Sciatic nerve (tissue), 2 donors: Measurements from ENCODE around the gene NFIA. TPM values are rescaled to one million over a fixed set of nuclear protein-coding genes. Genes with fewer than 3 reads are reported as not detected.

Experiments
- ATAC-seq: fragments of 200-7000 bp; cut with Tn5 transposase; one replicate; pipeline ENCODE4 v1.9.1; 2020; ENCODE audit warnings: mild to moderate bottlenecking, moderate library complexity
- DNase-seq: peaks from one replicate; pipeline ENCODE4 v3.0.0-alpha.2; 2020; ENCODE audit warnings: low spot score
- intact Hi-C: fragments of 100-400 bp; cut with DNase I; formaldehyde crosslinking; loops from one replicate; pipeline ENCODE4 v1.14.2; 2022
- total RNA-seq: library from RNA; stranded (reverse); fragmentation: NEBNext Ultra II Directional; extraction: Animal tissue kit (Norgen Biotek cat#: 25700); gene quantifications from one replicate; pipeline ENCODE4 v1.2.1, GENCODE V29; 2021
- donor health status: DM: no; HTN: no; CAD: no.
- donor health status: DM: no; HTN: no; CAD: no.

Gene NFIA
- total RNA-seq, 1 donor from 2014 or later = 143 TPM

DNA sequence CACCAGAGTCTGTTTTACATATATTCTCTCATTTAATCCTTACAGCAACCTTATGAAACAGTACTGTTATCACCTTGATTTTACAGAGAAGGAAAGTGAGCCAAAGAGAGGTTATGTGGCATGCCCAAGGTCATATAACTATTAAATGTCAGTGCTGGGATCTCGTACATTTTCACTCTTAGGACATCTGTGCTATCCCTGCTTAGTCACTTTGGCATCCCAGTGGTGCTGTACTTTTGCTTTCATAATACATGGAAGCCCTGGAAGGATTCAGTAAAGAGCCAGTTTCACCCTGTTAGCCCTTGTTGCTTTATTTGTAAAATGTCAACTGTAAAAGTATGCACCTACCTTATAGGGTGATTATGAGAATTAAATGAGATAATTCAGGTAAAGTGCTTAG, 104.4 kb downstream of the NFIA start:
- ATAC-seq = no peak
- no peak for DNase-seq
- intact Hi-C loops = no loop called here

DNA sequence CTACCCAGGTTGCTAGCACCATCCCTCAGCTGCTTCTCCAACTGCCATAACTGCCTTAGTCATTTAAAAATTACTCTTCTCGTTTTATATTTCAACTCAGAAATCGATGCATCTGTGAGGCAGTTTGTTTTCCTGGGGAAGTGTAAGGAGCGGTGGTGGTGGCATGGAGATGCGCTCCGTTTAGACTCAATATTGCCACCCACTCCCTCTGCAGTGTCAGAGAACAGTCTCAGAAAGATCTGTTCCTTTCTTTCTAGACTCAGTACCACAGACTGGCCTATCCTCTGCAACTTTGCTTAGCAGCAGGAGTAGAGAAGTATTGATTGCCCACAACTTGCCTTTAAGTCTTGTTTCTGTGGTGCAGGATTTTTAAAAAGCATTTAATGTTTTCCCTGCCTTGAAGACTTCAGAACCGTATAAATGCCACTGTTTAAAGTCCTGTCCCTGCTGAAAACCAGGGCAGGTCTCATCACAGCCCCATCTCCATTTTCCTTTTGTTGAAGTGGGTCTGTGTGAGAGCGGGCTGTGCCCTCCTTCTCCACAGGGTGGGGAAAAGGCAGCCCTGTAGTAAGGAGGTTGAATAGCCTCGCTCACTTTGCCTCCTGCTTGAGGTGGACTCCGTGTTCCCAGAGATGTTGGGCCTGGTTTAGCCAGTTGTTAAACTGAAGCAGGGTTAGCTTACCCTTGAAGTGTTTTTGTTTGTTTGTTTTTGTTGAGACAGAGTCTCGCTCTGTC, 105.2 kb downstream of the NFIA start:
- DNase-seq (no peak), ATAC-seq (no peak)
- intact Hi-C loops = no loop called here

DNA sequence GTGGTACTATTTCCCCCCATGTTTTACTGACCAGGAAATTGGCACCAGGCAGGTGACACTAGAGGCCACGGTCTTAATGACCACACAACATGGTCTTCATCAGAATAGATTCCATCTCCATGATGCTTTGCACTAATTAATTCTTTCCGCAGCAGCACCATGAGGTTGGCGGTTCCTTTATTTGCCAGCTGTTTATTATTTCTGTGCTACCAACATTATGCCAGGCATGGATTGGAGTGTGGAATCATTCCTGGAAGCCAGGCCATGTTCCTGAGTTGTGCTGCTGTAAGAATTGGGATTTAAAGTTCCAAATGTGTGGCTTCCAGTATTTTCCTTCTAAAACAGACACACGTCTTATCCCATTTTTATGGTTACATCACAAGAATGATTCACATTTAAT, 107.8 kb downstream of the NFIA start:
- intact Hi-C loops = no loop called here
- DNase-seq = no peak
- ATAC-seq = no peak

DNA sequence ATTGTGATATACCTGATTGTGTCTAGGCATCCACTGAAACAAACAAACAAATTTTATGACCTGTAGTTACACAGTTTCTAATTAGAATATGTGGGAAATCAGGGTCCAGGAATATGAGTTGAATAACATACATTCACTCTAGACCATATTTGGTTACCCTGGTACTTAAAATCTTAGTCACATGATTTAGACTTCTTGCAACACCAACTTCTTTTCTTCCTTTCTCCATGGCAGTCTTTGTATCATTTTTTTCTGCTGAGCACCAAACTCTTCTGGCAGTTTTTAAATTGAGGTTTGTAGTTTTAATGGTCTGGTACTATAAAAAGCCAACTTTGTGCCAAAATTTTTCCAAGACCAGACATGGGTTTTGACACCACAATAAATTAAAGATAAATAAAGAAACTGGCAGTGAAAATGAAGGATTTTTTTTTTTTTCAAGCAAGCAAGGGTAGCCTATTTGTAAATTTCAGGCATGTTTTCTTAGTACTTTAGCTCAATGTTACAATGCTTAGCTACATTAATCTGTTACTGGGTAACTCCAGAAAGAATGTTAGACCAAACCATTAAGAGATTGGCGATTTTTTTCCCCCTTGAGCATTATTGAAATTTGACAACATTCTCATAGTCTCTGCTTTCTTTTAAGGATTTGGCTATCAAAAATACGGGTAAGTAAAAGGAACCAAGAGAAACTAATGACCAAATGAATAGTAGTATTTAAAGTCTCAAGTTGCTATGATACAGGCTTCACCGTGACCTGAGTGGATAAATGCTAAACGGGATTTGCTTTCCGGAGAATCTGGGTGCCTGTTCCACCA, 108.5 kb downstream of the NFIA start:
- peak; percentile 31 for ATAC-seq
- DNase-seq = no peak
- intact Hi-C loops = no loop called here

DNA sequence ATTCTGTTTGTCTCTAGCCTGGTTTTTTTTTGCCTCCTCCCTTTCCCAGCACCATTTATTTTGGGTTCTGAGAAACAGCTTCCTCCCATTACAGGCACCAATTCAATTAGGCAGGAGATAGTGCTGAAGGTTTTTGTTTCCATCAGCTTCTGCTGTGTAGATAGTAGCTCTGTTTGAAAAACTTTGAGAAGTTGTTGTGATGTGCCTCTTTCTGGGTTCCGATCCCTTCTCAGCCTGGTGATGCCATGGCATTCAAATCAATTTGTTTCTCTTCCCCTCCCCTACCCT, 109.0 kb downstream of the NFIA start:
- no peak for ATAC-seq
- intact Hi-C loops = no loop called here

DNA sequence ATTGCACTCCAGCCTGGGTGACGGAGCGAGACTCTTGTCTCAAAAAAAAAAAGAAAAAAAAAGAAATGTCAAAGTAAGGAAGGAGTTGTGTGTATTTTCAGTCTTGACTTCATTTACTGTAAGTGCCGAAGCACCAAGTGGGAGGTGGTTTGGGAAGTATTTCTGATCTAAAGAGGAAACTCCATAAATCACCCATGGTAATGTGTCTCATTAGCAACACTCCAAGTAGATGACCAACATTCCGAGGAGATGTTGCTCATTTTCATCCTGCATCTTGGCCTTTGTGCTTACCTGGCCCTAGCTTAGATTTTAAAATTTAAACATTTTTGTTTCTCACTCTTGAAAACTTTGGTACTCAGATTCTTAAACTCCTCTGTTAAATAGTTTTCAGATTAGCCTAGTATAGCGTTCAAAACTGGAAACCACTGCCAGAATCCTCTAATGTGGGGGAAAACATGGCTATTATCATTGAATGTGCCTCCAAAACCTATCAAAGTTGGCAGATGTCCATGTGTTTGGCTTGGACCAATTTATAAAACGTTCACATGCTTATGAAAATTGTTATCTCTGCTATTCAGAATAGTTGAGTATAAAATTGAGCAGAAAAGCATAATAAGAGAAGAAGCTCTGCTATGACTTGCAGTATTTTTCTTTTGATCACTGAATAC, 110.4 kb downstream of the NFIA start:
- DNase-seq (no peak), ATAC-seq (no peak)
- intact Hi-C loops = no loop called here

More for the DNA sequence above, 109.0 kb downstream of the NFIA start:
- DNase-seq = no peak

DNA sequence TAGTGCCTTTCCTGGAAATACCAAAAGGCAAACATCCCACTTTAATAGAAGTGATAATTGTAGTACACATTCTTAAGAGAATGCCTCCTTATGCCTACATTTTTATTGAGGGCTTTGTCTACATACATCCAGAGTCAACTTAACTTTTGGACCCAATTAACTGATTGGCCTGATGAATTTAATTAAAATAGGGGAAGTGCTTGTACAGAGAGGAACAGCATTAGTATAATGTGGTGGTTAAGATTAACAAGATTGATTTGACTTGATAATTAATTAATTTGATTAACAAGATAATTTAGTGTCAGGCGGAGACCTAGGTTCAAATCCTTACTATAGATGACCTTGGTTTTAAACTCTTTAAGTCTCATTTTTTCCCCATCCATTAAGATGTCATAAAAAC, 111.4 kb downstream of the NFIA start:
- intact Hi-C loops = no loop called here
- ATAC-seq (no peak), DNase-seq (no peak)

DNA sequence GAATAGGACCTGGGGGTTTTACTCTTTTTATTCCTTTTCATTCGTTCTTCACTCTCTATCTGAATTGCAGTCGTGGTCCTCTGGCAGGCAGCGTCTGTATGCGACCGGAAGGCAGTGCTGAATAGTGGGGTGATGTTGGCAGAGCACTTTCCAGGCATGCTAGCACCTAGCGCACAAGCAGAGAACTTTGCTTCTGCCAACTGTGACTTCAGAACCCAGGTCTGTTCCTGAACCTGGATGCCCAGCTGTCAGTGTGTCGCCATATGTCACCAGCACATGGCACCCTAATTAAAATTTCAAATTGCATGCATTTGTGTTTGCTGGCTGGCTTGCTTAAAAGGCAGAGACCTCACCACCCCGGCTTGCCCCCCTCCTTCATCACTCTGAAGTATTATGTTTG, 116.2 kb downstream of the NFIA start:
- intact Hi-C loops = no loop called here
- no peak for ATAC-seq
- DNase-seq = no peak

DNA sequence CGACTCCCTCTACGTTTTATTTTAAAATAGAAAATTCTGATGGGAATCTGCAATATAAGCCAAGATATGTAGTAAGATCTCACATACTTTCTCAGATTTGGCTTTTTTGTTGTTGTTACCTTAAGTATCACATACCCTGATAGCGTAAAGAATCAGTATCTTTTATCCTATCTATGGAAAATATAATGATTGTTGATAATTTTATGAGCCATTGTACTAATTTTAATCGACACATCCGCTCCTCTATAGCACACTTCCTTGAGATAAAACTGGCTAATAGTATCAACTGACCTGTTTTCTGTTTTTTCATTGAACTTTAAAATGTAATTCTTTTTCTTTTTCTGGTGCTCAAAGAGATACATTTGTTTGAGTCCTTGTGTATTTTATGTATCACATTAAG, 118.7 kb downstream of the NFIA start:
- DNase-seq = no peak
- intact Hi-C loops = no loop called here
- no peak for ATAC-seq

DNA sequence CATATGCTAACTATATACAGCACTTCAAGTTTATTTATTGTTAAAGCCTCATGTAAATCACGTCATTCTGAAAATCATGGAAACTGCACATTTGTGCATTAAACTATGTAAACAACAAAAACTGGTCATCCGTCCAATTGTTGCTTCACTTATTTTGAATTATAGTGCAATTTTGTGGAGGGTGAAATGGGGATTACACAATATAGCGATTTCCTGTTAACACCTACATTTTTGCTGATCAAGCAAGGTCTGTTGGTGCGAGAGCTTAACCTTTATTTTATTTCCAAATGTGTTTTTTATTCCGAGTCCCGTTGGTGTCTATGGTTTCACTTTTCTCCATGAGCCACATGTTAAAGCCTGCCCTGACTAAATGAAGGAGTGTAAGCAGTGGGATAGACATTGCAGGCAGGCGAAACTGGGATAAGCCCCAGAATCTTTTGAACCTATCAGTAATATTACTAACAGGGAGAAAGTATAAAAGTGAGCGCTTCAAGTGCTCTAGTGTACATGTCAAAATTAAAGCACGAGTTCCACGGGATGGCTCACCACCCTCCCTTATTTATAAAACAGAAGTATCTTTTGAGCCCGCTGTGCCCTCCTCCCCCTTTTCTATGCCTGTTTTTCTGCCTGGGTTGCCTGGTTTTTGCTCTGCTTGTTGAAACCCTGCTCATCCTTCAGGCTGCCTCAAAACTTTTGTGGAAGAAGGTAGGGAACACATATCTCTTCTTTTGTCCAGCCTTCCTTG, 120.7 kb downstream of the NFIA start:
- DNase-seq = no peak
- intact Hi-C loops = no loop called here
- peak; percentile 65 for ATAC-seq

DNA sequence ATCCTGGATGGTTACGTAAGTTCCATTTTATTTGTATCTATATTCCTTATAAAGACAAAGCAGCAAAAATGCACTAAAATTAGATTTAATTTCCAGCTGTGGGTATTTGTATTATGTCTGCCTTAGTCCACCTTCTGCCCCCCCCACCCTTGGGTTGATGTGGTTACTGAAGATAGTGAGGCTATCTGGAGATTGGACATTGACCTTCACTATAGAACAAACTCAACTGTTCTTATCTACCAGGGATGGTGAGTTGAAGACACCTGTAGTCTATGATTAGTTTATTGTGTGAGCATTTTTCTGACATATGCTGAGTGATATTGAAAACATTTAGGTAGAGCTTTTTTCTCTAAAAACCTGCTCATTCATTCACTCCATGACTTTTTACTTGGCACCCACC, 122.2 kb downstream of the NFIA start:
- DNase-seq (no peak), ATAC-seq (no peak)
- intact Hi-C loops = no loop called here

DNA sequence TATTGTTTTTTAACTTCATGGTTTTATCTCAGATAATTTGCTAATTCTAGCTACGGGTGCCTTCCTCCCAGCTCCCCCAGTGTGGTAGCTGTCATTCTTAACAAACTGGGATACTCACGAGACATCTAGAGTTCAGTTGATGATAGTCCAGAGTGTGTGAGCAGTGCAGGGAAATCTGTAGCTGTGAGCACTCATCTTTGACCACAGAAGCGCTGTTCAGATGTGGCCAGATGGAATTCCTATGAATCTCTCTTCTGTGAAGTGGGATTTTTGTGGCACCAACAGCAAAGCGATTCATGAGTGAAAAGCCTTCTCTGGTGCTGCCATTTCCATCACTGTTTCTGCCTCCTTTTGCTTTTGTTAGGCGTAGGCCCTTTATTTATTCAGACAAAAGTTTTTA, 125.1 kb downstream of the NFIA start:
- no peak for DNase-seq
- intact Hi-C loops = no loop called here
- no peak for ATAC-seq

DNA sequence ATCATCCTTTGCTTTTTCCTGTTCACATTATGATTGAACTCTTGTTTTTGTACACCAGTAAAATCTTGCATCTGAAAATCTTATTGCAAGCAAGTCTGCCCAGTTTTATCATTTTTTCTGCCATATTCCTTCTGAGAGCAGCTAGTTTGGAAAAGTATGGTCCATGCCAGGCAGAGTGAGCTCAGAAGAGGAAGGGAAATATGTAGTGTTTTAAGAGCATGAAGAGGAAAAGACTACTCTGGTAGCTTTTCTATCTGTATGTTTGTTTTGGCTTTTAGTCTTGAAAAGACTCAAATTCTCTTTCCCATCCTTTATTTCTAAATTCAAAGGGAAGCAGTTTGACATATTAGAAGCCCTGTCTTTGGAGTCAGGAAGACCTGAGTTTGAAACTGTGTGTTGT, 125.8 kb downstream of the NFIA start:
- intact Hi-C loops = no loop called here
- peak; percentile 28 for ATAC-seq

DNA sequence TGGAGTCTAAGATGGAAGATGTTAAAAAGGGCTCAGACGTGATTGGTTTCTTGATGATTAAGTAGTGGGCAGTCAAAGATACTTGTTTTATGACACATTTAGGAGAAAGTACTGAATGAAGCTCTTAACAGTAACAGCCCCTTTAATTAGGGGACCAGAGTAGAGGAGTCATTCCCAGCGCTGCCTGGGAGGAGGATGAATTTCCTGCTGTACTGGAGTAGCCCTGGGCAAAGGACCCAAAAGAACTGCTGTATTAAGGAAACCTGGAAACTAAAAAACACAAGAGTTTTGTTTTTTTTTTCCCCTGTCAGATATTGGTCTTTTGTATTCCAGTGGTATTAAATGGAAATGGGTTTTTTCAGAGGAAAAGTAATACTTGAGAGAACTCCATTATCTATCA, 126.5 kb downstream of the NFIA start:
- DNase-seq (no peak), ATAC-seq (peak; percentile 51)
- intact Hi-C loops = no loop called here

More for the DNA sequence above, 125.8 kb downstream of the NFIA start:
- no peak for DNase-seq

DNA sequence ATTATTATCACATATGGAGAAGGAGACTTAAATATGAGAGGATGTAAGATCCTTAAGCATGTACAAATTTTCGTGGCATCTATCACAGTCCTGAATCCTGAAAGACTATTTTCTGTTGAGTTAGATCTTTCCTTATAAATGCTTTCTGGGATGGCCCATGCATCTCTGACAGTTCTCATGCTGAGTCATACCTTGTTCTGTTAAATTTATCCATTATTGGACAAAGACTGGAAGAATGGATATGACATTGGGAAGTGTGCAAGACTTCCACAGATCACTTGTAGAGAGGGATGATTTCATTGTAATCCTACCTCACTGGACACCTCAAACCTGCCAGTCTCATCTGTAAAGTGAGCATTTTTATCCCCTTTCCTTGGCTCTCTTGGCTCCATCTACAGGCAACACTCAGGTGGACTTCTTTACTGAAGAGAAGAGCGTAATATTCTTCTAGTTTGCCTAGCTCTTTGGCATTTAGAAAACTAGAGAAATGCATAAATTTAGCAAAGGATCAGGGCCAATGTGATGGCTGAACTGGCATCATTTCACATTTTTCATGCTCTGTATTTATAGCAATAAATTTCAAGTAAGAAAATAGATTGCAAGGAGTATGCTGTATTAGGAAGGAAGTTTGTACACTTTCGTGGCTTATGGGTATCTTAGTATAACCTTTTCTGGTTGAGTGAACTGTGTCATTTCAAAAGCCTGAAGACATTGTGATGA, 128.2 kb downstream of the NFIA start:
- intact Hi-C loops = no loop called here
- DNase-seq = no peak
- ATAC-seq = no peak

DNA sequence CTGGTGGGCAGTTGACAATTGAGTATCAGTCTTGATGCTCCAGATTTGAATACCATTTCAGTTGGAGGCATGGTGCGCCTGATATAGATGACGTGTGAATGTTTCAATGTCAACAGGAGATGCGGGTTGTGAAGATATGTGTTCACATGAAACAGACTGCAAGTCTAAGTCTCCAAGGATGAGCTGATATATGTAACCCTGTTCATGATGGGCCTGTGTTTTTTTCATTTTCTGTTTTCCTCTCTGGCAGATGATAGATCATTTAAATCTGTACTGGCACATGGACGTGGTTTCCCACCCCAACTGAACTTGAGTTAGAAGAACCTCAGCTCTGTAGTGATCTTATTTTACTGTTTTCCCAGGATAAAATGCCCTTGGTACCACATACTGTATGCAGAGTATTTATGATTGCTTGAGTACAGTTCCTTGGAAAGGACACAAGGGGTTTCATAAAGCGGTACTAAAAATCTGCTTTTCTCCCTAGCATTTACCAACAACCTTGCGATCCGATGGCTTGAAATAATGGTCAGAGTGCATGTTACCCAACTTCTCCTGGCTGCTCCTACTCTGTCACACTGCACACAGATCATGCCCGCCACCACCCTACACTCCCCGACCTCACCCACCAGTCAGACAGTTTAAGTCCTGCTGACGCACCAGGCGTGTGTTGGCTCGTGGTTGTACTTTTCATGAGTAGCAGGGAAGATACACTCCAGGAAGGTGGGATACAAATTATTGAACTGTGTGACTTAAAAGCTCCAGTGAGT, 131.1 kb downstream of the NFIA start:
- intact Hi-C loops = no loop called here
- no peak for ATAC-seq

DNA sequence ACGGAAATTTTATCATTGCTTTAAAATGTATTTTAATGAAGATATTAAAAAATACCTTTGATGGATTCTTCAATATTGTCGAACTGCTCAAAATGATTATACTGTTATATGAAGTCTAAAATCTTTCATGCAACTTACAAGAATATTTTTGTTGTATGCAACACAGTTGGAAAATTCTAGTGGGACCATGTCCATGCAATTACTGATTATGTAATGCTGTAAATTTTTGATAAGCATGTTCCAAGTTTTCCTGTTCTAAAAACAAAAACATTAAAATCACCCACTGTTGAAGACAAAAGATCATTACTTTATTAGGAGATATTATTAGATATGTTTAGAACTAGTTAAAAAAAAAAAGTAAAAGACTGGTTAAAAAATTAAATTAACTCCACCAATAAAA, 132.8 kb downstream of the NFIA start:
- ATAC-seq (no peak), DNase-seq (no peak)
- intact Hi-C loops = no loop called here

More for the DNA sequence above, 131.1 kb downstream of the NFIA start:
- DNase-seq = no peak

DNA sequence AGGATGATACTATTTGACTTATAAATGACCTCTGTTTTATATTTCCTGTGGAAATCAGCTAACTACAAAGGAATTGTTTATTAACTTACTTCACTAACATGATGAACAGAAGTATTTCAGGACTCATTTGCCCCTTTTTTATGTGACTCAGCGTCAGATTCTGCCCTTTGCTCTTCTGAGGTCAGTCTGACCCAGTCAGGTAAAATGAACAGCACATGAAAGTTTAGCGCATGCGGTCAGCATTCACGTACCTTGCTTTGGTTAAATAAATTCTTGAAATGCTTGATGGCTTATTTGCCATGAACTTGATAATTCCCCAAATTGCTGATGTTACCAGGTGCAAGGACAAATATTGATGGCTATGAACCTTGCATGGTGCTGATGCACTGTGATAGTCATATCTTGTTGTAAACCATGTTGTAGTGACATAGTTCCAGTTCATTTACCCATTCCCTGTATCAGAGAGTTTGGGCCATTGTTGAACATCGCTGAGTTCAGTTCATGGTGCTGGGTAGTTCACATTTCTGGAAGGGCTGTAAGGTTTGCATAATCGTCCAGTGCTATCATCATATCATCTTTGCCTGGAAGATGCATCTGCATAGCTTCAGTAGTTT, 133.4 kb downstream of the NFIA start:
- intact Hi-C loops = no loop called here
- DNase-seq (no peak), ATAC-seq (peak; percentile 13)
